ENCODE measurements around the gene HOXC4.

DNA sequence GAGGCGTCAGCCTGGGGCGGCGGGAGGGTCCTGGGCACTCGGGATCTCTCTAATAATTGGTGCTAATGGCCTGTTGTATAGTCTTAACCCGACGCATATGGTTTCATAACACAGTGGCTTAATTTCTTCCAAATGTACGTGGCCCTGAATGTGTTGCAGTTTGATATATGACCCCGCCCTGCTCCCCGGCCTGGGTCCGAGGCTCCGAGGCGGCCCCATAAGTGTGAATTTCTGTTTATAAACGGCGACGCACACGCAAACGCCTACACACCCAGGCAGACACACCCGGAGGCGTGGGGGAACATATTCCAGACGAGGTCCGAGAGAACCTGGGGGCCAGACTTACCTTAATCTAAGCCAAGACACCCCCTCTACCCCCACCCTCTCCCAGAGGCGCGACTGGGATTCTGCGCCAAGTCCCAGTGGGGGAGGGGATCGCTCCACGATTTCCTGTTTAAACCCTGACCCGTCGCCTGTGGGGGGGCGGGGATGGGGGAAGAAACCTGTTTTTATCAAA lies 35.1 kb upstream of the HOXC4 start:
- TF ChIP-seq, protein P1, sequence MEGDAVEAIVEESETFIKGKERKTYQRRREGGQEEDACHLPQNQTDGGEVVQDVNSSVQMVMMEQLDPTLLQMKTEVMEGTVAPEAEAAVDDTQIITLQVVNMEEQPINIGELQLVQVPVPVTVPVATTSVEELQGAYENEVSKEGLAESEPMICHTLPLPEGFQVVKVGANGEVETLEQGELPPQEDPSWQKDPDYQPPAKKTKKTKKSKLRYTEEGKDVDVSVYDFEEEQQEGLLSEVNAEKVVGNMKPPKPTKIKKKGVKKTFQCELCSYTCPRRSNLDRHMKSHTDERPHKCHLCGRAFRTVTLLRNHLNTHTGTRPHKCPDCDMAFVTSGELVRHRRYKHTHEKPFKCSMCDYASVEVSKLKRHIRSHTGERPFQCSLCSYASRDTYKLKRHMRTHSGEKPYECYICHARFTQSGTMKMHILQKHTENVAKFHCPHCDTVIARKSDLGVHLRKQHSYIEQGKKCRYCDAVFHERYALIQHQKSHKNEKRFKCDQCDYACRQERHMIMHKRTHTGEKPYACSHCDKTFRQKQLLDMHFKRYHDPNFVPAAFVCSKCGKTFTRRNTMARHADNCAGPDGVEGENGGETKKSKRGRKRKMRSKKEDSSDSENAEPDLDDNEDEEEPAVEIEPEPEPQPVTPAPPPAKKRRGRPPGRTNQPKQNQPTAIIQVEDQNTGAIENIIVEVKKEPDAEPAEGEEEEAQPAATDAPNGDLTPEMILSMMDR (IDR thresholded peaks at IDR 0.05; ENCODE audit: low read depth, low read length): no peak
- TF ChIP-seq EZH2phosphoT487 (IDR thresholded peaks at IDR 0.05; ENCODE audit: low read depth): no peak
